Smooth muscle cell (in vitro differentiated cells): ENCODE results near the gene CNTN5. TPM values are rescaled to one million over a fixed set of nuclear protein-coding genes. Genes with fewer than 3 reads are reported as not detected.

ENCODE experiments used
- DNase-seq: peaks from one replicate; lab custom pipeline; 2025; ENCODE audit not compliant: unreplicated experiment; lab: John Stamatoyannopoulos, UW
- H2AFZ ChIP-seq: fragments of 200-600 bp; sonication (generic); 2 replicates; pipeline ENCODE4 v1.6.0; 2016; ENCODE audit warnings: antibody characterized with exemption, low read depth, mild to moderate bottlenecking
- H3F3A ChIP-seq: fragments of 200-600 bp; sonication (generic); 2 replicates; pipeline ENCODE4 v1.6.0; 2017; ENCODE audit warnings: antibody characterized with exemption, low read depth
- H3K27ac ChIP-seq: fragments of 200-600 bp; sonication (generic); 2 replicates; pipeline ENCODE4 v1.5.1; 2016; ENCODE audit warnings: low read depth, mild to moderate bottlenecking
- H3K27me3 ChIP-seq: fragments of 200-600 bp; sonication (generic); 2 replicates; pipeline ENCODE4 v1.6.1; 2016; ENCODE audit warnings: low read depth, mild to moderate bottlenecking
- H3K36me3 ChIP-seq: fragments of 200-600 bp; sonication (generic); 2 replicates; pipeline ENCODE4 v1.5.1; 2016; ENCODE audit warnings: low read depth
- H3K4me1 ChIP-seq: fragments of 200-600 bp; sonication (generic); 2 replicates; pipeline ENCODE4 v1.5.1; 2016; ENCODE audit warnings: low read depth
- H3K4me2 ChIP-seq: fragments of 200-600 bp; sonication (generic); 2 replicates; pipeline ENCODE4 v1.6.0; 2016; ENCODE audit warnings: mild to moderate bottlenecking
- H3K4me3 ChIP-seq: fragments of 200-600 bp; sonication (generic); 2 replicates; pipeline ENCODE4 v1.5.1; 2016; ENCODE audit warnings: mild to moderate bottlenecking
- H3K79me2 ChIP-seq: fragments of 200-600 bp; sonication (generic); 2 replicates; pipeline ENCODE4 v1.6.0; 2016; ENCODE audit warnings: low read depth, mild to moderate bottlenecking
- H3K9ac ChIP-seq: fragments of 200-600 bp; sonication (generic); 2 replicates; pipeline ENCODE4 v1.6.0; 2016; ENCODE audit warnings: low read depth
- H3K9me3 ChIP-seq: fragments of 200-600 bp; sonication (generic); replicated peaks from 2 replicates; pipeline ENCODE4 v1.5.1; 2016; ENCODE audit warnings: low read depth
- H4K20me1 ChIP-seq: fragments of 200-600 bp; sonication (generic); 2 replicates; pipeline ENCODE4 v1.6.0; 2016; ENCODE audit warnings: low read depth
- WGBS: methylation state at CpG from one replicate; pipeline ENCODE4 v1.1.7; 2016; ENCODE audit warnings: low lambda C conversion rate; 5-methylcytosine and 5-hydroxymethylcytosine counted together
- polyA plus RNA-seq: library from polyadenylated mRNA; unstranded; fragments of >200 nt; fragmentation: Nextera tagmentation; extraction: Ambion mirVana; gene quantifications from 2 replicates; pipeline ENCODE4 v1.2.1, GENCODE V29; 2016
- total RNA-seq: library from RNA; depleted of rRNA; stranded (reverse); fragments of >200 nt; gene quantifications from 2 replicates; pipeline ENCODE4 v1.2.3, GENCODE V29; 2014
- TF ChIP-seq, protein P1 (sequence below): fragments of 200-600 bp; sonication (generic); IDR thresholded peaks from 2 replicates; pipeline ENCODE4 v1.5.1; 2017; ENCODE audit warnings: borderline replicate concordance, mild to moderate bottlenecking, antibody characterized with exemption; ENCODE audit not compliant: insufficient read depth, poor library complexity, severe bottlenecking

The CNTN5 gene
- total and polyA plus RNA-seq, 2 experiments from 2014 or later = 0.97 to 3.1 TPM

DNA sequence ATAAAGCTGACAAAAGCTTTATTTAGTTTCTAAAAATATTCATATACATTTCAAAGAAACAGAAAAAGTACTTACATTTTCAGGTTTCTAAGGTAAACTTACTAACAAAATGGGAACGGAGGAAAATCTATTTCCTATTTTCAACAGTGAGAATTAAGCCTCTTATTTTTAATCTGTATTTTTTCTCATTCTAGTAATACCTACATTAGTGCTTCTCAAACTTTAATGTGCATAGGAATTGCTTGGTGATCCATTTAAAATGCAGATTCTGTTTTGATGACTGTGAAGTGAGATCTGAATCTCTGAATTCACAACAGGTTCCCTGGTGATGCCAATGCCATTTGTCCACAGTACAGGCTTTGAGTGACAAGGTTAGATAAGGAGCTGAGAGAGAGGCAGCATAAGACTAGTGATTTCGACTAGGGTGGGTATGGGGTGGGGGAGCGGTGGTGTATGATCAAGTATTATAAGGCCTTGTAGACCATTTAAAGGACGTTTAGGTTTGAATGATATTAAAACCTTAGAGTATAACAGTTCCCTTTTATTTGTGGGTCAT, 402.8 kb downstream of the CNTN5 start:
- H3K4me3 ChIP-seq = no peak overlapping the region
- no peaks in the 10 kb centered on the region for H3F3A ChIP-seq
- no peak overlapping the region for H3K27ac ChIP-seq
- H3K36me3 ChIP-seq = no peaks in the 10 kb centered on the region
- TF ChIP-seq, protein P1, sequence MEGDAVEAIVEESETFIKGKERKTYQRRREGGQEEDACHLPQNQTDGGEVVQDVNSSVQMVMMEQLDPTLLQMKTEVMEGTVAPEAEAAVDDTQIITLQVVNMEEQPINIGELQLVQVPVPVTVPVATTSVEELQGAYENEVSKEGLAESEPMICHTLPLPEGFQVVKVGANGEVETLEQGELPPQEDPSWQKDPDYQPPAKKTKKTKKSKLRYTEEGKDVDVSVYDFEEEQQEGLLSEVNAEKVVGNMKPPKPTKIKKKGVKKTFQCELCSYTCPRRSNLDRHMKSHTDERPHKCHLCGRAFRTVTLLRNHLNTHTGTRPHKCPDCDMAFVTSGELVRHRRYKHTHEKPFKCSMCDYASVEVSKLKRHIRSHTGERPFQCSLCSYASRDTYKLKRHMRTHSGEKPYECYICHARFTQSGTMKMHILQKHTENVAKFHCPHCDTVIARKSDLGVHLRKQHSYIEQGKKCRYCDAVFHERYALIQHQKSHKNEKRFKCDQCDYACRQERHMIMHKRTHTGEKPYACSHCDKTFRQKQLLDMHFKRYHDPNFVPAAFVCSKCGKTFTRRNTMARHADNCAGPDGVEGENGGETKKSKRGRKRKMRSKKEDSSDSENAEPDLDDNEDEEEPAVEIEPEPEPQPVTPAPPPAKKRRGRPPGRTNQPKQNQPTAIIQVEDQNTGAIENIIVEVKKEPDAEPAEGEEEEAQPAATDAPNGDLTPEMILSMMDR = no peak
- no peak overlapping the region for H3K4me2 ChIP-seq
- DNase-seq = no peak
- no peaks in the 10 kb centered on the region for H3K9me3 ChIP-seq
- H3K27me3 ChIP-seq = no peaks in the 10 kb centered on the region
- H3K4me1 ChIP-seq = peaks cover 36% of the 10 kb centered on the region
- H3K9ac ChIP-seq = no peak overlapping the region
- H3K79me2 ChIP-seq = no peaks in the 10 kb centered on the region
- 41% methylated on average over 4 of the region's 4 CpGs for WGBS
- no peaks in the 10 kb centered on the region for H4K20me1 ChIP-seq
- H2AFZ ChIP-seq = peak overlapping the region; percentile 62

GRCh38 chr11:99424313-99425084, 403.8 kb downstream of the CNTN5 start:
- Histone ChIP-seq H3K27me3 (no peaks in the 10 kb centered on the region), H3K36me3 (no peaks in the 10 kb centered on the region), H3K4me3 (no peak overlapping the region), H3K27ac (no peak overlapping the region), H2AFZ (no peak overlapping the region), H3F3A (no peaks in the 10 kb centered on the region), H4K20me1 (no peaks in the 10 kb centered on the region), H3K9me3 (no peaks in the 10 kb centered on the region), H3K79me2 (no peaks in the 10 kb centered on the region), H3K4me2 (no peak overlapping the region), H3K4me1 (peaks cover 33% of the 10 kb centered on the region), H3K9ac (no peak overlapping the region)
- 89% methylated on average over 12 of the region's 12 CpGs for WGBS
- no peak for DNase-seq
- TF ChIP-seq, protein P1 = no peak

DNA sequence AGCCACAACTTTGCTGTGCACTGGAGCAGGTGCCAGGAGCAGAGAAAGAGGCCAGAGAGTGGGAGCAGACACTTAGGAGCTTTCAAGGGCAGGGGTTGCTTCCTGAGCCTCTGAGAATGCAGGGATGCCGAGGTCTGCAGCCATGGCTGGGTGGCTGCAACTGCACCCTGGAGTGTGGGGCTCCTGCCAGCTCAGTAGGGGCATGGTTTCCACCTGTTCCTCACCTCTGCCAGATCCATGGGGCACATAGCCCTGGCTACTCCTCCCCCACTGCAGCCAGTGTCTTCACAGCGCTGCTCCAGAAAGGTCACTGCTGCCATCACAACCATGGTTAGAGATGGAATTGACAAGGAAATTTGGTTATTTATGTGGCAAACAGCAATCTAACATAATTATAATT, 404.8 kb downstream of the CNTN5 start:
- Histone ChIP-seq H4K20me1 (no peaks in the 10 kb centered on the region), H3K9me3 (no peaks in the 10 kb centered on the region), H3F3A (no peaks in the 10 kb centered on the region), H3K27ac (no peak overlapping the region), H3K27me3 (no peaks in the 10 kb centered on the region), H3K9ac (no peak overlapping the region), H2AFZ (no peak overlapping the region), H3K4me3 (no peak overlapping the region), H3K79me2 (no peaks in the 10 kb centered on the region), H3K4me1 (peaks cover 22% of the 10 kb centered on the region), H3K4me2 (no peak overlapping the region), H3K36me3 (no peaks in the 10 kb centered on the region)
- TF ChIP-seq, protein P1 = no peak
- DNase-seq = no peak
- 100% methylated on average over 1 of the region's 2 CpGs for WGBS

GRCh38 chr11:99432677-99433076, 411.9 kb downstream of the CNTN5 start:
- Histone ChIP-seq H3K79me2 (no peaks in the 10 kb centered on the region), H3K4me2 (no peak overlapping the region), H3K36me3 (no peaks in the 10 kb centered on the region), H4K20me1 (no peaks in the 10 kb centered on the region), H3K9ac (no peak overlapping the region), H3K27ac (no peak overlapping the region), H3F3A (no peaks in the 10 kb centered on the region), H2AFZ (no peak overlapping the region), H3K9me3 (no peaks in the 10 kb centered on the region), H3K27me3 (no peaks in the 10 kb centered on the region), H3K4me1 (no peaks in the 10 kb centered on the region), H3K4me3 (no peak overlapping the region)
- 96% methylated on average over 3 of the region's 3 CpGs for WGBS
- TF ChIP-seq, protein P1 = no peak
- no peak for DNase-seq
